ENCODE measurements around the gene CELA3B.
A peak's percentile ranks its signal among the peaks of the same experiment; 100 is the strongest.
"Not testable (repeated sequence)": the region's sequence is repeated elsewhere in the genome, so short reads cannot be mapped to it uniquely, and the experiment has no call there.

Gene CELA3B

DNA sequence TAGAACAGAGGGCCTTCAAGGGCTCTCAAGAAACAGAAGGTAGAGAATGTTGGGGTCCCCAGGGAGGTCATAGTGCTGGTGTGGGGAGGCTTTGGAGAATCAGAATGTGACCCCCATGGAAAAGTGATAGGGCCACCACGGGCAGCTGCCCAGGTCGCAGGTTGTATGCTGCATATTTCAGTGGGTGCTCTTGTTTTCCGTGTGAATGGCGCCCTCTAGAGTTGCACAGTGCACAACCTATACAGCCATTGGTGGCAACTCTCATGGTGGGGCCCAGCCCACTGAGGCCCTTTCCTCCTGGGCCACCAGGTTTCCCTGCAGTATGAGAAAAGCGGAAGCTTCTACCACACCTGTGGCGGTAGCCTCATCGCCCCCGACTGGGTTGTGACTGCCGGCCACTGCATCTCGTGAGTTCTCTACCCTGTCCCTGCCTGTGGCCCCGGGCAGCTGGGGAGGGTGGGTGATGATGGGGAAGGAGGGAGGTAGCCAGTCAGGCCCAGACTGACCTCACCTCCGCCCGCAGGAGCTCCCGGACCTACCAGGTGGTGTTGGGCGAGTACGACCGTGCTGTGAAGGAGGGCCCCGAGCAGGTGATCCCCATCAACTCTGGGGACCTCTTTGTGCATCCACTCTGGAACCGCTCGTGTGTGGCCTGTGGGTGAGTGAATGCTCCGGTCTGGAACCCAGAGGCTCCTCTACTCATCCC is 3.8 kb downstream of the CELA3B start:
- DNase-seq (ENCODE audit: low spot score), result peak; percentile 28

DNA sequence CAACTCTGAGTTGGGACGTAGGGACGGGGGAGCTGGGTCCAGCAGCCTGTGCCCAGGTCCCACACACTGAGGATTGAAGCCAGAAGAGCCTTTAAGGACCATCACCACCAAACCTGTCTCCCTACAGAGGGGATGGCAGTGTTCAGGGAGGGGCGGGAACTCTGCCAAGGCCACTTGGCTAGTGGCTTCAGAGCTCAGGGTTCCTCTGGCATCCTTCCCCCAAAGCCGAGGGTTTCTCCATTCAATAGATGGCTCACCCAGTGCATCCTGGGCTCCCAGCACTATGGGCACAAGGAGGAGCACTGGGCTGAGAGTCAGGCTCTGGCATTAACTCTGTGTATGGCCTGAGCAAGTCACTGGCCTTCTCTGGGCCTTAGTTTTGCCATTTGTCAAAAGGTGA is 4.4 kb downstream of the CELA3B start:
- DNase-seq (ENCODE audit: low spot score), result not testable (repeated sequence)

- DNase-seq (ENCODE audit: low spot score), result not testable (repeated sequence)
Observed at GRCh38 chr1:21982122-21982521, 5.3 kb downstream of the CELA3B start.

DNA sequence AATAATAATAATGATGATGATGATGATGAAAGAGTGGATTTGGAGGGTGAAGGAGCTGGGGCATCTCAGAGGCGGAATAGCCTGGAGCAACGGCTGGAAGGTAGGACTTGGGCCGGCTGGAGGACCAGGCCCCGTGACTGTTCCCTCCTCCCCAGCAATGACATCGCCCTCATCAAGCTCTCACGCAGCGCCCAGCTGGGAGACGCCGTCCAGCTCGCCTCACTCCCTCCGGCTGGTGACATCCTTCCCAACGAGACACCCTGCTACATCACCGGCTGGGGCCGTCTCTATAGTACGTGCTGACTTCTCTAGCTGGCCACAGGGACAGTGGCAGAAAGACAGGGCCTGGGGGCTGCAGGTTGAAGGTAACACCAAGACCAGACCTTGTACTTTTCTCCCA is 6.7 kb downstream of the CELA3B start:
- DNase-seq (ENCODE audit: low spot score), result not testable (repeated sequence)

- DNase-seq (ENCODE audit: low spot score), result not testable (repeated sequence)
Observed at GRCh38 chr1:21985893-21986292, 9.1 kb downstream of the CELA3B start.

GRCh38 chr1:21986386-21986785 is 9.6 kb downstream of the CELA3B start:
- DNase-seq (ENCODE audit: low spot score), result not testable (repeated sequence)

DNA sequence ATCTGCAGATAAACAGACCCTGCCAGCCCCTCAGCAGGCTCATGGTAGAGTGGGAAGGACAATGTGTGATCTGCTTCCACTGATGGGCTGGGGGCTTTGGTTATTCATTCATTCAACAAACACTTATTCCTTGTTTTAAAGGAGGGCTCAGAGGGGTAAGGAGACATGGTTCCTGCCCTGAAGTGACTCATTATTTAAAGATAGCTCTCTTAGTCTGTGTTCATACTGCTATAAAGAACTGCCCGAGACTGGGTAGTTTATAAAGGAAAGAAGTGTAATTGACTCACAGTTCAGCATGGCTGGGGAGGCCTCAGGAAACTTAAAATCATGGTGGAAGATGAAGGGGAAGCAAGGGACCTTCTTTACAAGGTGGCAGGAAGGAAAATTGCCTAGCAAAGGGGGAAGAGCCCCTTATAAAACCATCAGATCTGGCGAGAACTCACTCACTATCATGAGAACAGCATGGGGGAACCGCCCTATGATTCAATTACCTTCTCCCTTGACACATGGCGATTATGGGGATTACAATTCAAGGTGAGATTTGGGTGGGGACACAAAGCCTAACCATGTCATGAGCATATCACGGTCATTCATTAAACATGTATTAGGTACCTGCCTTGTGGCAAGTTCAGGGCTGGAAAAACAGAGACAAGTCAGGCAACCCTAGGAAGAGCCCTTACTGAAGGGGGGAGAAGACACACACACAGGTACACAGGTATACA is 13.0 kb downstream of the CELA3B start:
- DNase-seq (ENCODE audit: low spot score), result not testable (repeated sequence)

GRCh38 chr1:21992186-21992585 is 15.4 kb downstream of the CELA3B start:
- DNase-seq (ENCODE audit: low spot score), result not testable (repeated sequence)

DNA sequence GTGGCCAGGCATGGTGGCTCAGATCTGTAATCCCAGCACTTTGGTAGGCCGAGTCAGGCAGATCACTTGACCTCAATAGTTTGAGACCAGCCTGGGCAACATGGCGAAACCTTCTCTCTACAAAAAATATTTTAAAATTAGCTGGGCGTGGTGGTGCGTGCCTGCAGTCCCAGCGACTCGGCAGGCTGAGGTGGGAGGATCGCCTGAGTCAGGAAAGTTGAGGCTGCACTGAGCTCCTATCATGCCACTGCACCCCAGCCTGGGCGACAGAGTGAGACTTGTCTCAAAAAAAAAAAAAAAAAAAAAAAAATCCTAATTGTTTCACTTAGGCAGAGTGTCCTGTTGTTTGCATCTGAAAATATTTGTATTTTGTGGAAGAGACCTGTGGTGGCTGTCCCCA is 17.9 kb downstream of the CELA3B start:
- not testable (repeated sequence) for DNase-seq (ENCODE audit: low spot score)

DNA sequence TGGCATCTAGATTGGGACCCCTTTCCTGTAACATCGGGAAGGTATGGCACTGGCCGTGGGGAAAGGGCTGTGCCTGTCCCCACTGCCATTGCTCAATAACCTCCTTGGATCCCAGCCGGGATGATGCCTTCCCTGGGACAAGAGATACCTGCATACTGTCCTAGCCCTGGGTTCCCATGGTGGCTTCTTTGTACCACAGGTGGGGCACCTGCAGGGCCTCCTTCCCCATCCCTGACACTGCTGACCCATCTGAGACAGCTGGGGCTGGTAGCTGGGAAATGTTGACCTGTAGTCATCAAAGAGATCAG is 19.8 kb downstream of the CELA3B start:
- DNase-seq (ENCODE audit: low spot score), result not testable (repeated sequence)

DNA sequence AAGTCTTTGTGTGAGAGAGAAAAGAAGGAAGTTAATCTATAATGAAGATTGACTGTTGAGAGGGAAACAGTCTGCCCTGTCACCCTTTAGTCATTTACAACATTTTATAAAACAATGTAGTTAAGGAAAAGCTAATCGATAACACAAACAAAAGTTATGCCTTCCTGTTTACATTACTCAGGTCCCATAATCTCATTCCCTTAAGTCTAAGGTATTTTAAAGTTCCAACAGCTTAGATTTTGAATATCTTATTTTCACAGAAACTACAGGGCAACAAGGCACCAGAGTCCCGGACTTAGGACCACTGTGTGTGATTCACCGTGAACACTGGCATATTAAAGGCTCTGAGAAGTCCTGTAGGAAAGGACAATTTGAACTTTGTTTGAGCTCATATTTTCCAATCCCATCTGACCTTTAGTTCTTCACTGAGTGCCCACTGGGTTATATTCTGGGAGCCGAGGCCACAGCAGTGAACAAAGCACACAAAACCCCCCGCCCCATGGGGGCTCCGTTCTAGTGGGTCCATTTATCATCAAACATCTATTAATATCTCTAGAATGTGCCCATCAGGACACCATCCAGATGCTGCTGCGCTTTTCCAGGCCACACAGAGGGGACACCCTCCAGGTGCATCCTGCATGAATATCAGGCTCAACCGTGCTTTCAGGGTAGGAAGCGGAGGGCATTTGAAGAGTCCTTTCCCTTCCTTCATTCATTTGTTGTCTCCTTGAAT is 21.2 kb downstream of the CELA3B start:
- not testable (repeated sequence) for DNase-seq (ENCODE audit: low spot score)

- DNase-seq (ENCODE audit: low spot score), result not testable (repeated sequence)
Observed at GRCh38 chr1:21998624-21999294, 21.9 kb downstream of the CELA3B start.

- not testable (repeated sequence) for DNase-seq (ENCODE audit: low spot score)
Observed at GRCh38 chr1:21999645-22000044, 22.8 kb downstream of the CELA3B start.

DNA sequence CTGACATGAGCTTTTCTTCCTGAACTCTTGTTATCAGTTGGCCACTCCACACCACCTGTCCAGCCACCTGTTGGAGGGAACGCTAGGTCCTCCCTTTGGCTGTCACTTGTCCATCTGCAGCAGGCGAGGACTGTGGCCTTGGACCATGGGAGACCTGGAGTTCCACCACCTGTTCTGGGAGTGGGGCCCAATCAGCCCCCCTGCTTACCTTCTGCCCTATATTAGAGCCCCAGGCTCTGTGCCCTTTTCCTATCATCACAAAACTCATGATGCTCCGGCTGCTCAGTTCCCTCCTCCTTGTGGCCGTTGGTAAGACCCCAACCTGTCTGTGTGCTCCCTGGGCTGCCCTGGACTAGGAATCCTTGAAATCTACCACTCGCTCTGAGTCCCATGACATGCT is 24.6 kb downstream of the CELA3B start, which contains the start of gene CELA3A:
TSS of gene CELA3A (plus strand) at position 249 of the 400 bp plus-strand sequence. CDS start at position 267, 18 bp downstream.
- no peak for DNase-seq (ENCODE audit: low spot score)

DNA sequence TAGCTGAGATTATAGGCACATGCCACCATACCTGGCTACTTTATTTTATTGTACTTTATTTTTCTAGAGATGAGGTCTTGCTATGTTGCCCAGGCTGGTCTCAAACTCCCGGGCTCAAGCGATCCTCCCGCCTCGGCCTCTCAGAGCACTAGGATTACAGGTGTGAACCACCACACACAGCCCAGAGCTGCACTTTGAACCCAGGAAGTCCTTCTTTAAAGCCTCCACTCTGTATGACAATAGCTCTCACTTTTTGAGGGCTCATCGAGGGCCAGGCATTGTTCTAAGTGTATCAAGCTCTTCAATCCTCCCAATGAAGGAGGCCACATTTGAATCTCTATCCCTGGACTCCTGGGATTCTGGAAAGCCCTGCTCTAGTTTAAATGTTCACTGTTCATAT is 25.6 kb downstream of the CELA3B start:
- DNase-seq (ENCODE audit: low spot score), result not testable (repeated sequence)

GRCh38 chr1:22002875-22003274 is 26.1 kb downstream of the CELA3B start:
- DNase-seq (ENCODE audit: low spot score), result not testable (repeated sequence)

GRCh38 chr1:22003959-22004358 is 27.1 kb downstream of the CELA3B start:
- not testable (repeated sequence) for DNase-seq (ENCODE audit: low spot score)

DNA sequence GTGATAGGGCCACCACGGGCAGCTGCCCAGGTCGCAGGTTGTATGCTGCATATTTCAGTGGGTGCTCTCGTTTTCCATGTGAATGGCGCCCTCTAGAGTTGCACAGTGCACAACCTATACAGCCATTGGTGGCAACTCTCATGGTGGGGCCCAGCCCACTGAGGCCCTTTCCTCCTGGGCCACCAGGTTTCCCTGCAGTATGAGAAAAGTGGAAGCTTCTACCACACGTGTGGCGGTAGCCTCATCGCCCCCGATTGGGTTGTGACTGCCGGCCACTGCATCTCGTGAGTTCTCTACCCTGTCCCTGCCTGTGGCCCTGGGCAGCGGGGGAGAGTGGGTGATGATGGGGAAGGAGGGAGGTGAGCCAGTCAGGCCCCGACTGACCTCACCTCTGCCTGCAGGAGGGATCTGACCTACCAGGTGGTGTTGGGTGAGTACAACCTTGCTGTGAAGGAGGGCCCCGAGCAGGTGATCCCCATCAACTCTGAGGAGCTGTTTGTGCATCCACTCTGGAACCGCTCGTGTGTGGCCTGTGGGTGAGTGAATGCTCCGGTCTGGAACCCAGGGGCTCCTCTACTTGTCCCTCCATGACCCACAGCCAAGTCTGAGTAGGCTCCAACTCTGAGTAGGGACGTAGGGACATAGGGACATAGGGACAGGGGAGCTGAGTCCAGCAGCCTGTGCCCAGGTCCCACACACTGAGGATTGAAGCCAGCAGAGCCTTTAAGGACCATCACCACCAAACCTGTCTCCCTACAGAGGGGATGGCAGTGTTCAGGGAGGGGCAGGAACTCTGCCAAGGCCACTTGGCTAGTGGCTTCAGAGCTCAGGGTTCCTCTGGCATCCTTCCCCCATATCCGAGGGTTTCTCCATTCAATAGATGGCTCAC is 28.7 kb downstream of the CELA3B start:
- peak; percentile 52 for DNase-seq (ENCODE audit: low spot score)

DNA sequence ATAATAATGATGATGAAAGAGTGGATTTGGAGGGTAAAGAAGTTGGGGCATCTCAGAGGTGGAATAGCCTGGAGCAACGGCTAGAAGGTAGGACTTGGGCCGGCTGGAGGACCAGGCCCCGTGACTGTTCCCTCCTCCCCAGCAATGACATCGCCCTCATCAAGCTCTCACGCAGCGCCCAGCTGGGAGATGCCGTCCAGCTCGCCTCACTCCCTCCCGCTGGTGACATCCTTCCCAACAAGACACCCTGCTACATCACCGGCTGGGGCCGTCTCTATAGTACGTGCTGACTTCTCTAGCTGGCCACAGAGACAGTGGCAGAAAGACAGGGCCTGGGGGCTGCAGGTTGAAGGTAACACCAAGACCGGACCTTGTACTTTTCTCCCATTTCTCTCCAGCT is 29.9 kb downstream of the CELA3B start:
- DNase-seq (ENCODE audit: low spot score), result not testable (repeated sequence)

DNA sequence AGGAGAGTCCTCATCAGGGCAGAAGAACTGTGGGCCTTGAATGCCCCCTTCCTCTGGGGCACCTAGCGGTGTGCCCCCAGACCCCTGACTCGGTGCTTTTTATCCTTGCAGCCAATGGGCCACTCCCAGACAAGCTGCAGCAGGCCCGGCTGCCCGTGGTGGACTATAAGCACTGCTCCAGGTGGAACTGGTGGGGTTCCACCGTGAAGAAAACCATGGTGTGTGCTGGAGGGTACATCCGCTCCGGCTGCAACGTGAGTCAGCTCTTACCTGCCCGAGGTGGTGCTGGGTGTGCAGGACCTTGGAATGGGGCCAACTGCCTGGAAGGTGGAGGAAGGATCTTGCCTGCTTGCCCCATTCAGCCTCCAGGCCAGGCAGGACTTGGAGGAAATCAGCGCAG is 30.4 kb downstream of the CELA3B start:
- not testable (repeated sequence) for DNase-seq (ENCODE audit: low spot score)

- DNase-seq (ENCODE audit: low spot score), result not testable (repeated sequence)
Observed at GRCh38 chr1:22009566-22009965, 32.7 kb downstream of the CELA3B start.

Measured in NAMALWA (cell line).